22Rv1 (cell line): Measurements from ENCODE around the gene LGR6.

Source experiments
- ZFX ChIP-seq: fragments of 450-650 bp; IDR thresholded peaks from 2 replicates; pipeline ENCODE4 v1.6.1; 2017; ENCODE audit warnings: antibody characterized with exemption, borderline replicate concordance
- TF ChIP-seq, protein P1 (sequence below): fragments of 450-650 bp; IDR thresholded peaks from 2 replicates; pipeline ENCODE4 v1.5.1; 2017; ENCODE audit warnings: mild to moderate bottlenecking

DNA sequence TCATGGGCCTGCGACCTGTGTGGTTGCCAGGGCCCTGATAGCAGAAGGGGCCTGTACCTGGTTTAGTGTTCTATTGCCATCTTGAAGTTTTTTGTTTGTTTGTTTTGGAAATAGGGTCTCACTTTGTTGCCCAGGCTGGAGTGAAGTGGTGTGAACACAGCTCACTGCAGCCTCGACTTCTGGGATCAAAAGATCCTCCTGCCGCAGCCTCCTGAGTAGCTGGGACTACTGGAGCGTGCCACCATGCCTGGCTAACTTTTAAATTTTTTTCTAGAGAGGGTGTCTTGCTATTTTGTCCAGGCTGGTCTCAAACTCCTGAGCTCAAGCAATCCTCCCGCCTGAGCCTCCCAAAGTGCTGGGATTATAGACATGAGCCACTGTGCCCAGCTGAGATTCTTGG, 75.2 kb downstream of the LGR6 start:
- TF ChIP-seq, protein P1, sequence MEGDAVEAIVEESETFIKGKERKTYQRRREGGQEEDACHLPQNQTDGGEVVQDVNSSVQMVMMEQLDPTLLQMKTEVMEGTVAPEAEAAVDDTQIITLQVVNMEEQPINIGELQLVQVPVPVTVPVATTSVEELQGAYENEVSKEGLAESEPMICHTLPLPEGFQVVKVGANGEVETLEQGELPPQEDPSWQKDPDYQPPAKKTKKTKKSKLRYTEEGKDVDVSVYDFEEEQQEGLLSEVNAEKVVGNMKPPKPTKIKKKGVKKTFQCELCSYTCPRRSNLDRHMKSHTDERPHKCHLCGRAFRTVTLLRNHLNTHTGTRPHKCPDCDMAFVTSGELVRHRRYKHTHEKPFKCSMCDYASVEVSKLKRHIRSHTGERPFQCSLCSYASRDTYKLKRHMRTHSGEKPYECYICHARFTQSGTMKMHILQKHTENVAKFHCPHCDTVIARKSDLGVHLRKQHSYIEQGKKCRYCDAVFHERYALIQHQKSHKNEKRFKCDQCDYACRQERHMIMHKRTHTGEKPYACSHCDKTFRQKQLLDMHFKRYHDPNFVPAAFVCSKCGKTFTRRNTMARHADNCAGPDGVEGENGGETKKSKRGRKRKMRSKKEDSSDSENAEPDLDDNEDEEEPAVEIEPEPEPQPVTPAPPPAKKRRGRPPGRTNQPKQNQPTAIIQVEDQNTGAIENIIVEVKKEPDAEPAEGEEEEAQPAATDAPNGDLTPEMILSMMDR = no peak
- TF ChIP-seq ZFX = no peak
